Endothelial cell of umbilical vein (primary cell): ENCODE measurements around the gene CSNK1A1. TPM values are rescaled to one million over a fixed set of nuclear protein-coding genes. Genes with fewer than 3 reads are reported as not detected.

Experiments used
- BruUV-seq: library from RNA; stranded (reverse); fragments of 400-500 nt; replicated peaks from 2 replicates; lab custom pipeline; 2021; lab: Mats Ljungman, UMichigan
- CTCF ChIA-PET: fragments of 300-600, 350-600 bp; sonication (Branson Sonifier 250); formaldehyde crosslinking; loops from one replicate; lab custom pipeline; 2021; ENCODE audit warnings: antibody characterized with exemption, inconsistent platforms; lab: Charles Lee
- POLR2A ChIA-PET: fragments of 300-600, 350-600 bp; sonication (Branson Sonifier 250); formaldehyde crosslinking; loops from one replicate; lab custom pipeline; 2021; ENCODE audit warnings: antibody characterized with exemption, inconsistent platforms; lab: Charles Lee
- DNase-seq: peaks from one replicate; pipeline ENCODE4 v3.0.0-alpha.2; 2011; ENCODE audit warnings: low read depth, low spot score
- FAIRE-seq: peaks from 2 replicates; lab custom pipeline; 2011; peaks lifted over from hg19 to GRCh38; lab: Jason Lieb, UNC
- H2AFZ ChIP-seq: 2 replicates; pipeline ENCODE4 v1.6.0; 2012; ENCODE audit warnings: low read depth, low read length, control low read depth, inconsistent platforms
- H3K27ac ChIP-seq: 2 replicates; pipeline ENCODE4 v1.5.1; 2011; ENCODE audit warnings: low read depth, mild to moderate bottlenecking, control low read depth, low read length, moderate library complexity; ENCODE audit not compliant: insufficient read depth
- H3K27me3 ChIP-seq, 2 experiments: 2 replicates each; pipeline versions ENCODE4 v1.6.0 to v1.6.1; 2011; ENCODE audit warnings: low read length in 2 of 2, mixed read lengths in 1 of 2; ENCODE audit not compliant: control insufficient read depth in 2 of 2, insufficient read depth in 2 of 2
- H3K36me3 ChIP-seq, 2 experiments: 2 replicates in 1 of 2; 3 replicates in 1 of 2; pipeline ENCODE4 v1.5.1; 2011; ENCODE audit warnings: low read length in 2 of 2, mild to moderate bottlenecking in 1 of 2, moderate library complexity in 1 of 2; ENCODE audit not compliant: control insufficient read depth in 2 of 2, insufficient read depth in 2 of 2; ENCODE audit errors: extremely low read depth in 1 of 2
- H3K4me1 ChIP-seq: 3 replicates; pipeline ENCODE4 v1.5.1; 2011; ENCODE audit warnings: mild to moderate bottlenecking, low read length; ENCODE audit not compliant: control insufficient read depth, insufficient read depth; ENCODE audit errors: extremely low read depth
- H3K4me2 ChIP-seq: 2 replicates; pipeline ENCODE4 v1.6.1; 2011; ENCODE audit warnings: low read length, control low read depth, mixed read lengths; ENCODE audit not compliant: insufficient read depth
- H3K4me3 ChIP-seq, 3 experiments: fragments of 200-600 bp in 1 of 3; sonication (generic), shearing (Covaris generic) in 1 of 3; replicated peaks in 1 of 3; 2 replicates each; pipeline ENCODE4 v1.5.1; 2011 to 2016; ENCODE audit warnings: control low read depth in 3 of 3, low read length in 3 of 3, mild to moderate bottlenecking in 2 of 3, inconsistent platforms in 1 of 3, low read depth in 1 of 3, moderate library complexity in 1 of 3; ENCODE audit not compliant: insufficient read depth in 1 of 3
- H3K79me2 ChIP-seq: 2 replicates; pipeline ENCODE4 v1.6.0; 2012; ENCODE audit warnings: low read length, inconsistent platforms; ENCODE audit not compliant: control insufficient read depth, insufficient read depth
- H3K9ac ChIP-seq: replicated peaks from 2 replicates; pipeline ENCODE3; 2011; ENCODE audit warnings: low read length, control low read depth; ENCODE audit not compliant: insufficient read depth; ENCODE audit errors: extremely low read depth
- H3K9me1 ChIP-seq: replicated peaks from 3 replicates; pipeline ENCODE4 v1.6.0; 2011; ENCODE audit warnings: mild to moderate bottlenecking, low read length; ENCODE audit not compliant: control insufficient read depth, insufficient read depth; ENCODE audit errors: extremely low read depth
- H3K9me3 ChIP-seq: replicated peaks from 2 replicates; pipeline ENCODE4 v1.5.1; 2012; ENCODE audit warnings: low read length, inconsistent platforms; ENCODE audit not compliant: control insufficient read depth, insufficient read depth
- H4K20me1 ChIP-seq: replicated peaks from 2 replicates; pipeline ENCODE3; 2011; ENCODE audit warnings: mild to moderate bottlenecking, low read length; ENCODE audit not compliant: control insufficient read depth, insufficient read depth; ENCODE audit errors: extremely low read depth
- CTCF ChIP-seq, 2 donors: IDR thresholded peaks; 1 replicate in 1 of 2; 2 replicates in 1 of 2; pipeline ENCODE4 v1.5.1; 2011; ENCODE audit warnings: low read length in 2 of 2, mild to moderate bottlenecking in 2 of 2, moderate library complexity in 2 of 2, control low read depth in 1 of 2, inconsistent platforms in 1 of 2, low read depth in 1 of 2; ENCODE audit not compliant: insufficient read depth in 1 of 2; ENCODE audit errors: extremely low read depth in 1 of 2
- EZH2 ChIP-seq: IDR thresholded peaks from 2 replicates; pipeline ENCODE4 v1.6.1; 2012; ENCODE audit warnings: borderline replicate concordance, low read depth, mild to moderate bottlenecking, moderate library complexity, low read length, inconsistent platforms; ENCODE audit not compliant: severe bottlenecking
- FOS ChIP-seq: IDR thresholded peaks from 2 replicates; pipeline ENCODE4 v1.6.1; 2011; ENCODE audit warnings: mild to moderate bottlenecking, low read length, moderate library complexity, borderline replicate concordance; ENCODE audit not compliant: insufficient read depth
- GATA2 ChIP-seq: IDR thresholded peaks from 2 replicates; pipeline ENCODE4 v1.7.0; 2011; ENCODE audit warnings: low read depth, mild to moderate bottlenecking, moderate library complexity, mixed read lengths, low read length; ENCODE audit not compliant: insufficient read length, insufficient read depth
- JUN ChIP-seq: IDR thresholded peaks from 2 replicates; pipeline ENCODE4 v1.6.1; 2011; ENCODE audit warnings: borderline replicate concordance, low read depth; ENCODE audit not compliant: insufficient read length, insufficient read depth
- MYC ChIP-seq: IDR thresholded peaks from one replicate; pipeline ENCODE4 v1.6.1; 2011; ENCODE audit warnings: mild to moderate bottlenecking, low read depth, low read length
- POLR2A ChIP-seq: IDR thresholded peaks from 2 replicates; pipeline ENCODE4 v1.6.1; 2012; ENCODE audit warnings: low read depth, mild to moderate bottlenecking, control low read depth, low read length
- POLR2AphosphoS5 ChIP-seq: IDR thresholded peaks from 2 replicates; pipeline ENCODE4 v1.6.1; 2012; ENCODE audit warnings: low read depth, mild to moderate bottlenecking, control low read depth, low read length, moderate library complexity; ENCODE audit not compliant: insufficient read depth
- dilution Hi-C: fragments of 300-500 bp; cut with MboI; formaldehyde crosslinking; loops from one replicate; pipeline ENCODE4 v1.15.0; 2019; ENCODE audit warnings: low sequenced_read_pairs; ENCODE audit not compliant: extremely low pct_ligation_motif_present
- intact Hi-C: fragments of 100-400 bp; cut with micrococcal nuclease; formaldehyde crosslinking; loops from one replicate; pipeline ENCODE4 v1.10.0; 2022
- polyA plus RNA-seq, 4 experiments: library from polyadenylated mRNA; depleted of rRNA in 3 of 4; stranded (reverse) in 3 of 4; unstranded in 1 of 4; fragments of >200 nt; gene quantifications; 2 replicates each; pipeline versions ENCODE4 v1.2.1 to v1.2.3, GENCODE V29; 2011 to 2012; ENCODE audit warnings: missing spikeins in 1 of 4
- total RNA-seq: library from RNA; stranded (reverse); gene quantifications from 2 replicates; pipeline ENCODE4 v1.2.3, GENCODE V29; 2021
- TF ChIP-seq, protein P1 (sequence below): IDR thresholded peaks from 2 replicates; pipeline ENCODE4 v1.6.1; 2011; ENCODE audit not compliant: insufficient read depth, insufficient read length

CSNK1A1 gene
- total and polyA plus RNA-seq, 2 donors (not counting 3 experiments of a cell fraction or from before 2014, with no cell fraction given), result 74.1 to 253 TPM

- no peak overlapping the region for H2AFZ ChIP-seq
- intact Hi-C loops (no loop called here), dilution Hi-C loops (no loop called here)
- no peak overlapping the region for H3K4me2 ChIP-seq
- no peak overlapping the region for H3K4me3 ChIP-seq
- no peaks in the 10 kb centered on the region for H3K36me3 ChIP-seq
- H3K79me2 ChIP-seq, result no peaks in the 10 kb centered on the region
- no peaks in the 10 kb centered on the region for H3K9me1 ChIP-seq
- BruUV-seq, result no TSS peak
- no peaks in the 10 kb centered on the region for H4K20me1 ChIP-seq
- CTCF ChIA-PET, result interaction anchor here (0.8 kb wide), 1 partner anchor 25 kb away, joined by 3 read pairs; no protein-coding TSS in a partner anchor
- no peaks in the 10 kb centered on the region for H3K9me3 ChIP-seq
- no peak overlapping the region for H3K9ac ChIP-seq
- FAIRE-seq (no peak), DNase-seq (no peak)
- peaks cover 0 to 1% of the 10 kb centered on the region in 2 experiments for H3K27me3 ChIP-seq
- H3K27ac ChIP-seq, result no peak overlapping the region
- TF ChIP-seq EZH2, result no peak
- TF ChIP-seq GATA2, result no peak
- no peak for TF ChIP-seq JUN
- TF ChIP-seq CTCF (IDR thresholded peaks at IDR 0.05; ENCODE audit: extremely low read depth in 1 of 2, insufficient read depth in 1 of 2, low read depth in 1 of 2, low read length in 2 of 2), result no peak
- TF ChIP-seq, protein P1, sequence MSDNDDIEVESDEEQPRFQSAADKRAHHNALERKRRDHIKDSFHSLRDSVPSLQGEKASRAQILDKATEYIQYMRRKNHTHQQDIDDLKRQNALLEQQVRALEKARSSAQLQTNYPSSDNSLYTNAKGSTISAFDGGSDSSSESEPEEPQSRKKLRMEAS, result no peak
- no peak for TF ChIP-seq POLR2A
- TF ChIP-seq MYC, result no peak
- TF ChIP-seq FOS, result no peak
- no peak for TF ChIP-seq POLR2AphosphoS5
- POLR2A ChIA-PET, result no interaction called here
- H3K4me1 ChIP-seq, result peaks cover 7% of the 10 kb centered on the region
Observed at GRCh38 chr5:149593370-149593769, 42.1 kb upstream of the CSNK1A1 start.
